ENCODE results near the gene UCN2.

Gene UCN2

GRCh38 chr3:48591436-48591835, 27.9 kb upstream of the UCN2 start:
- DNase-seq (ENCODE audit: low read depth): no peak

DNA sequence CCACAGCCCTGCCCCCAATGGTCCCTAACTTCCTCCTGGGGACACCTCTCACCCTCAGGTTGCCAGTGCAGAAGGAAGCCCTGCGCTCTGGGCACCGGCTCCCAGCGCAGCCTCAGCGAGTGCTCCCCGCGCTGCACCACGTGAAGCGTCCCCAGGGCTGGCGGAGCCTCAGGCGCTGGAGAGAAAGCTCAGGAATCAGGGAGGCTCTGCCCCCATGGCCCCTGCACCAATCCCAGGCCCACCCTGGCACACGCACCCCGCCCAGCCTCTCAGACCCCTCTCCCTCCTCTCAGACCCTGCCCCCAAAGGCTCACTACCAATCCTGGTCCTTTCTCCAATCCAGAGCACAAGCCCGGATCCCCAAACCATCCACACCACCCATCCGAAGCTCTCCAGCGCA, 24.6 kb upstream of the UCN2 start:
- DNase-seq (ENCODE audit: low read depth): no peak

DNA sequence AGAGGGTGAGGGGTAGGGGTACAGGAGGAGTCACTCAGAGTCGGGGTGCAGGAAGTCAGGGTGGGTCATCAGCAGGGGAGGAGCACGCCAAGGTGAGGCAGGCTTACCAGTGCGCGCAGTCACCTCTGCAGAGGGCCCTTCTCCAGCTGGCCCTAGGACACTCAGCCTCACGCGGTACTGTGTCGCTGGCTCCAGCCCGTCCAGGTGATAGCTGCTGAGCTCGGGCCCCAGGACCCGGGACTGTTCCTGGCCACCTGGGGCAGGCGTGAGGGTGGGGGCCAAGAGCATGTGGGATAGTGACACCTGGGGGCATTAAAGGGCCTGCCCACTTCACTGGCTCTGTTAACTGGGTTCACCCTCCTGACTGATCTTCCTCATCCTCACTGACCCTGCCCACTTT, 24.1 kb upstream of the UCN2 start:
- no peak for DNase-seq (ENCODE audit: low read depth)

DNA sequence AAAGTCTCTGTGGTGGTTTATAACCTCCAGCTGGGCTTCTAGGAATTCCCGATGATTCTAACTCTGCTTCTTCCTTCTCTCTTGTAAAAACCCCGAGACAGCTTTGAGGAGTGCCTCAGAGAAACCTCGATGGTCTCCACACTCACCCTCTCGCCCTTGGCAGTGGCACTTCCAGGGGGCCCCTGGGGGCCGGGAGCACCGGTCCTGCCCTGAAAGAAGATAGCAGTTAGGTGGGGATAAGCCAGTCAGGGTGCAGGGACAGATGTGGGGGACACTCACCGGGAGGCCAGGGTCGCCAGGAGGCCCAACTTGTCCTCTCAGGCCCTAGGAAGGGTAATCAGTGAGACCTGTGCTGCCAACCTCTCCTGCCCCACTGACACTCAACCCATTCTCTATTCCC, 21.8 kb upstream of the UCN2 start:
- DNase-seq (ENCODE audit: low read depth): no peak

GRCh38 chr3:48584836-48585235, 21.3 kb upstream of the UCN2 start:
- DNase-seq (ENCODE audit: low read depth): no peak

DNA sequence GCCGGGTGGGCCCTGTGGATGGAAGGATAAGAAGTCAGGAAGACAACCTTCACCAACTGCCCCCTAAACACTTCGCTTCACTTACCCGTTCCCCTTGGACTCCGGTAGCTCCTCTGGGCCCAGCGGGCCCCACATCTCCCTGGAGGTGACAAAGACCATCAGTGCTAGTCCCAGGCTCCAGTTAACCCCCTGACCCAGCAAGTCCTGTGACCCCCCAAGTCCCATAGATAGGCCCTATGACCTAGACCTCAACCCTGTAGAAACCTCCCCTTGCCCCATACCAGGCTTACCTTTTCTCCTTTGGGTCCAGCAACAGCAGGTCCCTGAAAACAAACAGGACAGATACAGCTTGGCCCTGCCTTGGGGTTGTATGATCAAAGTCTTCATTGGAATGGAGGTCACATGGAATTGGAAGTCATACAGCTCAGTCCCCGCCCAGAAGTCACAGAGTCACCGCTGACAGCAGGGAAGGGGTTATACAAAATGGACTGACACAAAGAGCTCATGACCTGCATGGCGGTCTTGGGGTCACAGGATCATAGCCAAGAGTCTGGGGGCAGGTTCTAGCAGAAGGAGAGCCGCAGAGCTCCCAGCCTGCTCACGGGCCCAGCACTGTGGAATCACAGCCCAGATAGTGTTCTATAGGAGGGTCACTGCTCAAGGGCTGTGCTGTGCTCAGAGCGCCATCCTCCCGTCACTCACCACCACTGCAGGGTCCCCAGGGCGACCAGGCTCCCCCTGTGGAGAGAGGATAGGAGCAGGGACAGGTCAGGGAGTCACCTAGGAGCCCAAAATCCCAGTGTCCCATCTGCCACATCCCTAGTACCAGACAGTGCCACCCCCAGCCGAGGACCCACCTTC, 18.3 kb upstream of the UCN2 start:
- no peak for DNase-seq (ENCODE audit: low read depth)

GRCh38 chr3:48576647-48577046, 13.1 kb upstream of the UCN2 start:
- no peak for DNase-seq (ENCODE audit: low read depth)

GRCh38 chr3:48575366-48575765, 11.8 kb upstream of the UCN2 start:
- no peak for DNase-seq (ENCODE audit: low read depth)

DNA sequence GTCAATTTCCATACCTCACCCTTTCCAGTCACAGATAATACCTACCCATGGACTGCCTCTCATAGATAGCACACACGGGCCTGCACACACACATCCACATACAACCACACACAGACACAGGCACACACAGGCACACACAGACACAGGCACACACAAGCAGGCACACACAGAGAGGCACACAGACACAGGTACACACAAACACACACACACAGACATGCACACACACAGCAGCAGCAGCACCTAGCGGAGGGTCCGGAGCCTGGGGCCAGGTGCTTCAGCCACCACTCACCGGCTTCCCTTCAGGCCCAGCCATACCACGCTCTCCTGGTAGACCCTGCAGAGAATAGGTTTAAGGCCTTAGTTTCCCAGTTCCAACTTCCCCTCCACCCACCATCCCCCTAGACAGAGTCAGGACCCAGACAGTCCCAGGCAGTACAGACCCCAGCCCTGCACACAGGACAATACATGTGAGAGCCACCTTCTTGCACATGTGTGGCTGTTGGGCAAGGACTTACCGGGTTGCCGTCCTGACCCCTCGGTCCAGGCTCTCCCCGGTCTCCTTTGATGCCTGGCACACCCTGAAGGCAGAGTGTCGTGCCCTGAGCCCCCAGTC, 10.5 kb upstream of the UCN2 start:
- DNase-seq (ENCODE audit: low read depth): no peak

GRCh38 chr3:48572517-48572916, 8.9 kb upstream of the UCN2 start:
- no peak for DNase-seq (ENCODE audit: low read depth)

GRCh38 chr3:48571938-48572337, 8.4 kb upstream of the UCN2 start:
- DNase-seq (ENCODE audit: low read depth): no peak

- DNase-seq (ENCODE audit: low read depth): no peak
These were observed 6.3 kb upstream of the UCN2 start for GRCh38 chr3:48569808-48570450.

DNA sequence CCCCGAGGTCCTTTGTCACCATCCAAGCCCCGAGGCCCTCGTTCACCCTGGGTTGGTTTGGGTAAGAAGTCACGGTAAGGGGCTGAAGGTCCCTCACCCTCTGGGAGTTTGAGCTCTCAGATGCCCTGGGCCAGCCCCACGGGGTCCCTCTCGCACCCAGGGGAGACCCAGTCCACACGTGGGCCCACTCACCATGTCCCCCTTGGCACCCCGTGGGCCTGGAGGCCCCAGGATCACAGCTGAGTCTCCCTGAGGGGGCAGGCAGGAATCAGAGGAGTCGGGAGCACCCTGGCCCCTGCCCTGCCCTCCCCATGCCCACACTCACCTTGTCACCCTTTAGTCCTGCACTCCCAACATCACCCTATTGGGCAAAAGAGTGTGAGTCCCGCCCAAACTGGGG, 5.8 kb upstream of the UCN2 start:
- DNase-seq (ENCODE audit: low read depth): no peak

DNA sequence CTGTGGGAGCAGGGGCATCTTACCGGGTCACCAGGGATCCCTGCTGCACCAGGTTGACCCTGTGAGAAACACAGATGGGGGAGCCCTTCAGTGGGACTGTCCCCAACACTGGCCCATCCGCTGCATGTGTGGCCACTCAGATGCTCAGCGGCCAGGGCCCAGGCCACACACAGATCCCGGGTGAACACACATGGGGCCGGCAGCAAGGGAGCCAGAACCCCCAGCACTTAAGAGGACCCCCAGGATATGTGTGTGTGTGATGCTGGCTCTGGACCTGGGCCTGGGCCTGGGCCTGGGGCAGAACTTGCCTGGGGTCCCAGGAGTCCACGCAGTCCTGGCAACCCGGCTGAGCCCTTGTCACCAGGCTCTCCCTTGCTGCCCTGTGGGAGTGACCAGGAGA, 4.9 kb upstream of the UCN2 start:
- no peak for DNase-seq (ENCODE audit: low read depth)

DNA sequence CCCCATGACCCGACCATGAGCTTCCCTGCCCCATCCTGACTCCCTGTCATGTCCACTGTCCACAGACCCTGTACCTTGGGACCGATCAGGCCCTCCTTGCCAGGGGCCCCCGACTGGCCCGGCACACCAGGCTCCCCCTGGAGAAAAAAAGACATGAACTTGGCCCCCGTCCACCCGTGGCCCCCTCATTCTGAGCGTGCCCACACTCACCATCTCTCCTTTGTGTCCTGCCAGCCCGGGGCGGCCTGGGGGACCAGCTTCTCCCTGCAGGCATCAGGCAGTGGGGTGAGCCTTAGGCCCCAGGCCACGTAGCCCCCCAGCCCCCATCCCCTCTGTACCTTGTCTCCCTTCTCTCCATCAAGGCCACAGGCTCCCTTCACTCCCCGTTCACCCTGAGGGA, 3.9 kb upstream of the UCN2 start:
- DNase-seq (ENCODE audit: low read depth): no peak

DNA sequence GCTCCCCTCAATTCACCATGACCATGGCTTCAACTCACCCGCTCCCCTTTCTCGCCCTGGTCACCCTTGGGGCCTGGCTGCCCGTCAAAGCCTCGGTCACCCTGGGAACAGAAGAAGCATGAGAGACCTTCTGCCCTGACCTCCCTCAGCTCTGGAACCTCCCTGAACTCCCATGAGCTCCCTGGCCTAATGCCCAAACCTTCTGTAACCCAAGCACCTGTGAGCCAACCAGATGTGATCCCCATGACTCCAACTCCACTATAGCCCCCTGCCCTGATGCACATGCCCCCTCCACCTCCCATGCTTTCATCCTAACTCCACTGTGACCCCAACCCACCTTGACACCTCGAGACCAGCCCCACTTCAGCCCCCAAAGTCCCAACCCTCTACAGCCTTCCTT, 3.5 kb upstream of the UCN2 start:
- no peak for DNase-seq (ENCODE audit: low read depth)

GRCh38 chr3:48566401-48566760, 2.8 kb upstream of the UCN2 start:
- no peak for DNase-seq (ENCODE audit: low read depth)

DNA sequence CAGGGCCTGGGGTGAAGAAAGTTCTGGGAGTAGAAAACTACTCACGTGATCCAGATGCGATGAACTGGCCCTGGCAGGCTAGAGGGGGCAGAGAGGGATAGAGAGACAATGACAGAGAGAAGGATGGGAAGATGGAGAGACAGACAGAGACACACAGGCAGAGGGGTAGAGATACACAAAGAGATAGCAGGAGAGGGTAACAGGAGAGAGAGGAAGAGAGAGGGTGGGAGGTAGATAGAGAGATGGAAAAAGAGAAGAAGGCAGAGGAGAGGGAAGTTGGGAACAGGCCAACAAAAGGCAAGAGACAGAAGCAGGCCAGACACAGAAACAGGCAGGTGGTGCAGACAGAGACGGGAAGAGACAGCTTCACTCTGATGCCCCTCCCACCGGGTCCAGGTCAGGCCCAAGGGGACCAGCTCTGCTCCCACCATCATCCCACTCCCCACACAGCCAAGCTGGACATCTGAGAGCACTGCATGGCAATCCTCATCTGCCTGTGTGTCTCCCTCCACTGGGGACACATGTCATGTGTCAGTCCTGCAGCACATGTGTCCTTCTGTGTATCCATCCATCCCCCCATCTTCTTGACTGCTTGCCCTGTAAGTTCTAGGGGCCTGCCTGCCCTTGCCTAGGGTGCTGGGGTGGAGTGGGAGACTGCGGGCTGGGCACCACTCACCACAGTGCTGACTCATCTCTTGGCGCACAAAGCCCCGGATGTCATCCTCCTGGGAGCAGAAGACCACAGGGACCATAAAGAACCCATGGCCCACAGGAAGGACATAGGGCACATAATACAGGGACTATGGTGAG, 2.2 kb upstream of the UCN2 start:
- DNase-seq (ENCODE audit: low read depth): no peak

DNA sequence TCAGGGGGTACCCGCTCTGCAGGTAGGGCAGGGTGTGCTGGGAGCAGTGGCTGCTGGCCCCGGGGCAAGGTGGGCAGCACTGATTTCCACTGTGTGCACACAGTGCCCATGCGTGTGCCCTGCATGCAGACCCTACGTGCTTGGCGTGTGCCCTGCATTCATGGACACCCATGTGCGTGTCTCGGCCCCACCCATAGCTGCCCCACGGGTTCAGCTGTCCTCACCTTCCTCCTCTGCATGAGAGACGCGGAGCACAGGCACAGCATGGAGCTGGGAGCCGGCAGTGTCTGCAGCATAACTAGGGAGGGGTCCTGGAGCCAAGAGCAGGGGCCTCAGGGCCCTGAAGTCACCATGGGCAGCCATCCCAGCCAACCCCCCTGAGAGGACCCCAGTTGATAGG, 1.6 kb upstream of the UCN2 start:
- no peak for DNase-seq (ENCODE audit: low read depth)

GRCh38 chr3:48564667-48565066, 1.1 kb upstream of the UCN2 start:
- DNase-seq (ENCODE audit: low read depth): no peak

GRCh38 chr3:48564022-48564421, 441 bp upstream of the UCN2 start:
- DNase-seq (ENCODE audit: low read depth): no peak

- DNase-seq (ENCODE audit: low read depth): no peak
These were observed 1.1 kb downstream of the UCN2 start for GRCh38 chr3:48562367-48563095.
